K562 (cell line): ENCODE measurements around the gene ZSCAN25. TPM values are rescaled to one million over a fixed set of nuclear protein-coding genes. Genes with fewer than 3 reads are reported as not detected.
"Not testable (repeated sequence)": the region's sequence is repeated elsewhere in the genome, so short reads cannot be mapped to it uniquely, and the experiment has no call there.

Experiments used
- ATAC-seq: fragments of 200-7000 bp; cut with Tn5 transposase; 3 replicates; pipeline ENCODE4 v1.9.1; 2020; ENCODE audit warnings: moderate library complexity
- BruUV-seq: library from RNA; stranded (reverse); fragments of 400-500 nt; replicated peaks from 2 replicates; lab custom pipeline; 2021; lab: Mats Ljungman, UMichigan
- CTCF ChIA-PET: fragments of 300-600 bp; formaldehyde crosslinking; extraction: SDS; loops from one replicate; lab custom pipeline; 2021; ENCODE audit warnings: low intra/inter-chr PET ratio; lab: Yijun Ruan, JAX
- POLR2A ChIA-PET: fragments of 300-600, 350-650 bp; sonication (Branson Sonifier 250); formaldehyde crosslinking; extraction: SDS; loops from one replicate; lab custom pipeline; 2021; ENCODE audit warnings: antibody characterized with exemption, inconsistent platforms; lab: Yijun Ruan, JAX
- DNase-seq, 4 experiments: peaks; one replicate each; pipeline versions ENCODE4 v3.0.0 to v3.0.0-alpha.2; 2011 to 2018; ENCODE audit warnings: low spot score in 3 of 4, mixed read lengths in 3 of 4; ENCODE audit errors: extremely low read depth in 1 of 4
- FAIRE-seq: peaks from 2 replicates; lab custom pipeline; 2011; peaks lifted over from hg19 to GRCh38; lab: Jason Lieb, UNC
- H2AFZ ChIP-seq: 2 replicates; pipeline ENCODE4 v1.6.0; 2011; ENCODE audit warnings: low read depth, low read length, control low read depth, inconsistent platforms
- H3K27ac ChIP-seq: fragments of 200-600 bp; 3 replicates; pipeline ENCODE4 v1.8.0; 2011; ENCODE audit warnings: low read depth, mild to moderate bottlenecking, control low read depth, inconsistent platforms, low read length, moderate library complexity, mixed read lengths; ENCODE audit errors: extremely low read depth
- H3K27me3 ChIP-seq, 2 experiments: fragments of 300-600 bp in 1 of 2; 2 replicates in 1 of 2; 3 replicates in 1 of 2; pipeline versions ENCODE4 v1.6.0 to v1.8.0; 2011; ENCODE audit warnings: inconsistent platforms in 2 of 2, low read length in 2 of 2, mild to moderate bottlenecking in 1 of 2, mixed read lengths in 1 of 2, moderate library complexity in 1 of 2; ENCODE audit not compliant: control insufficient read depth in 2 of 2, insufficient read depth in 2 of 2
- H3K36me3 ChIP-seq: fragments of 300-600 bp; 3 replicates; pipeline ENCODE4 v1.8.0; 2011; ENCODE audit warnings: mild to moderate bottlenecking, low read length, inconsistent platforms; ENCODE audit not compliant: control insufficient read depth, insufficient read depth
- H3K4me1 ChIP-seq, 2 experiments: fragments of 200-600 bp in 1 of 2; replicated peaks in 1 of 2; 2 replicates in 1 of 2; 3 replicates in 1 of 2; pipeline versions ENCODE4 v1.5.1 to v1.8.0; 2011; ENCODE audit warnings: inconsistent platforms in 2 of 2, low read length in 2 of 2, mild to moderate bottlenecking in 1 of 2, mixed read lengths in 1 of 2, moderate library complexity in 1 of 2; ENCODE audit not compliant: control insufficient read depth in 2 of 2, insufficient read depth in 2 of 2
- H3K4me2 ChIP-seq: 2 replicates; pipeline ENCODE4 v1.6.1; 2011; ENCODE audit warnings: low read length, control low read depth, inconsistent platforms, mixed read lengths; ENCODE audit not compliant: insufficient read depth
- H3K4me3 ChIP-seq: fragments of 200-600 bp; sonication (generic), shearing (Covaris generic); 2 replicates; pipeline ENCODE4 v1.5.1; 2016; ENCODE audit warnings: control low read depth, inconsistent platforms
- H3K79me2 ChIP-seq: fragments of 200-600 bp; 3 replicates; pipeline ENCODE4 v1.8.0; 2011; ENCODE audit warnings: low read length, inconsistent platforms; ENCODE audit not compliant: control insufficient read depth, insufficient read depth
- H3K9ac ChIP-seq, 2 experiments: 2 replicates each; pipeline versions ENCODE4 v1.6.0 to v1.6.1; 2011; ENCODE audit warnings: low read depth in 2 of 2, low read length in 2 of 2, control low read depth in 1 of 2, inconsistent platforms in 1 of 2, mild to moderate bottlenecking in 1 of 2, mixed read lengths in 1 of 2; ENCODE audit not compliant: insufficient read depth in 1 of 2
- H3K9me1 ChIP-seq: one replicate; pipeline ENCODE4 v1.6.0; 2011; ENCODE audit warnings: inconsistent platforms, mild to moderate bottlenecking, low read length, moderate library complexity; ENCODE audit not compliant: control insufficient read depth, insufficient read depth
- H3K9me3 ChIP-seq: replicated peaks from 2 replicates; pipeline ENCODE4 v1.5.1; 2011; ENCODE audit warnings: low read depth, low read length, inconsistent platforms; ENCODE audit not compliant: control insufficient read depth, insufficient read depth
- H4K20me1 ChIP-seq: replicated peaks from 2 replicates; pipeline ENCODE4 v1.6.1; 2011; ENCODE audit warnings: low read length, inconsistent platforms, mixed read lengths; ENCODE audit not compliant: control insufficient read depth, insufficient read depth
- BCOR ChIP-seq: fragments of 450-650 bp; IDR thresholded peaks from 2 replicates; pipeline ENCODE4 v1.6.1; 2016
- MAFK ChIP-seq: IDR thresholded peaks from 2 replicates; pipeline ENCODE4 v1.6.1; 2011; ENCODE audit warnings: low read length, improper control_type of control experiment
- MCM2 ChIP-seq: fragments of 450-650 bp; IDR thresholded peaks from 2 replicates; pipeline ENCODE4 v1.6.1; 2017; ENCODE audit warnings: low read depth, mild to moderate bottlenecking
- SMAD1 ChIP-seq: fragments of 150-350 bp; IDR thresholded peaks from 2 replicates; pipeline ENCODE4 v1.6.1; 2014; ENCODE audit warnings: low read length, low read depth; ENCODE audit not compliant: partially characterized antibody
- ZNF584 ChIP-seq: fragments of 200-800 bp; sonication (Bioruptor generic); IDR thresholded peaks from 2 replicates; pipeline ENCODE4 v1.6.1; 2016; ENCODE audit warnings: low read depth, mild to moderate bottlenecking, missing genetic modification characterization, missing compliant biosample characterization
- WGBS: fragments of 100-300 bp; shearing (Covaris generic); methylation state at CpG from one replicate; pipeline ENCODE4 v1.1.6; 2016; ENCODE audit warnings: low coverage, mixed read lengths; ENCODE audit not compliant: insufficient coverage; ENCODE audit errors: missing lambda C conversion rate; 5-methylcytosine and 5-hydroxymethylcytosine counted together
- in situ Hi-C: fragments of 300-500 bp; cut with MboI; formaldehyde crosslinking; loops from 4 replicates; pipeline ENCODE4 v1.15.0; 2018; ENCODE audit warnings: inconsistent platforms, mixed read lengths
- intact Hi-C: fragments of 100-400 bp; cut with micrococcal nuclease; formaldehyde crosslinking; loops from 2 replicates; pipeline ENCODE4 v1.14.2; 2022
- polyA plus RNA-seq, 8 experiments: library from polyadenylated mRNA; depleted of rRNA in 4 of 8; stranded (reverse) in 5 of 8; unstranded in 3 of 8; fragments of >200 nt; fragmentation: Nextera tagmentation in 2 of 8; fragmentation: Illumina TruSeq in 1 of 8; extraction: Ambion mirVana in 2 of 8; extraction: Trizol in 1 of 8; gene quantifications; 2 replicates each; pipeline versions ENCODE4 v1.2.1 to v1.2.3, GENCODE V29; 2011 to 2014; ENCODE audit warnings: inconsistent platforms in 1 of 8, missing spikeins in 1 of 8
- total RNA-seq, 7 experiments: library from RNA; depleted of rRNA in 6 of 7; stranded (reverse); fragments of >200 nt in 6 of 7; fragmentation: Illumina TruSeq in 2 of 7; extraction: Trizol in 2 of 7; gene quantifications; 2 replicates each; pipeline versions ENCODE4 v1.2.1 to v1.2.3, GENCODE V29; 2011 to 2021; ENCODE audit warnings: low replicate concordance in 1 of 7
- TF ChIP-seq, protein P1 (sequence below), 2 experiments: fragments of 450-650 bp; IDR thresholded peaks; 2 replicates each; pipeline ENCODE4 v1.6.1; 2018; ENCODE audit warnings: mild to moderate bottlenecking in 2 of 2, low read depth in 1 of 2; ENCODE audit not compliant: partially characterized antibody in 2 of 2
- TF ChIP-seq, protein P2 (sequence below): fragments of 450-650 bp; IDR thresholded peaks from one replicate; pipeline ENCODE4 v1.6.1; 2018; ENCODE audit warnings: mild to moderate bottlenecking, moderate library complexity; ENCODE audit not compliant: partially characterized antibody

ZSCAN25 gene
- total and polyA plus RNA-seq, 9 of the 15 experiments (the other 6 are each of a cell fraction or from before 2014, with no cell fraction given): 0.94 to 18.4 (median 12.8) TPM

DNA sequence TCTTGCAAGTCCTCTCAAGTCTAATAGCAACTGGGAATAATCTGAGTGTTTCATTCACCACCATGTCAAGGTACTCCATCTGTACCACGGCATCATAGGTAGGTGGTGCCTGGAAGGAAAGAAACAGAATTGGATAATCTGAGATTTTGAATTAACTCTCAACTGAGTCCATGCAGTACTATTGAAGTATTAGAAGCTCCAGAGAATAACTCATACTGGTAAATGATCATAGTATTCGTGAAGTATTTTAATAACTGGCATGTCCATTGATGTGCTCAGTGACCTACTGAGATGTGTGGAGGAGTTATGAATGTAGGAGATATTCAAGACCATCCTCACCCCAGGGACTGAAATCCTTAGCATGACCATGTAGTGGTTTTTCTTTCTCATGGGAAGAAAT lies 35.9 kb downstream of the ZSCAN25 start:
- ATAC-seq (no peak), FAIRE-seq (no peak), DNase-seq (no peak)
- Histone ChIP-seq H3K36me3 (no peaks in the 10 kb centered on the region), H3K79me2 (no peaks in the 10 kb centered on the region), H3K9me3 (no peaks in the 10 kb centered on the region), H3K9me1 (no peaks in the 10 kb centered on the region), H3K4me2 (no peak overlapping the region), H2AFZ (no peak overlapping the region), H3K27ac (no peak overlapping the region), H4K20me1 (no peaks in the 10 kb centered on the region), H3K4me3 (no peak overlapping the region), H3K27me3 (no peaks in the 10 kb centered on the region), H3K4me1 (no peaks in the 10 kb centered on the region), H3K9ac (no peak overlapping the region)
- CTCF ChIA-PET: no interaction called here
- intact Hi-C loops (no loop called here), in situ Hi-C loops (no loop called here)
- POLR2A ChIA-PET: interaction anchor here (0.7 kb wide), 1 partner anchor 264 kb away, joined by 3 read pairs; no protein-coding TSS in a partner anchor
- BruUV-seq: no TSS peak
- TF ChIP-seq, protein P1, sequence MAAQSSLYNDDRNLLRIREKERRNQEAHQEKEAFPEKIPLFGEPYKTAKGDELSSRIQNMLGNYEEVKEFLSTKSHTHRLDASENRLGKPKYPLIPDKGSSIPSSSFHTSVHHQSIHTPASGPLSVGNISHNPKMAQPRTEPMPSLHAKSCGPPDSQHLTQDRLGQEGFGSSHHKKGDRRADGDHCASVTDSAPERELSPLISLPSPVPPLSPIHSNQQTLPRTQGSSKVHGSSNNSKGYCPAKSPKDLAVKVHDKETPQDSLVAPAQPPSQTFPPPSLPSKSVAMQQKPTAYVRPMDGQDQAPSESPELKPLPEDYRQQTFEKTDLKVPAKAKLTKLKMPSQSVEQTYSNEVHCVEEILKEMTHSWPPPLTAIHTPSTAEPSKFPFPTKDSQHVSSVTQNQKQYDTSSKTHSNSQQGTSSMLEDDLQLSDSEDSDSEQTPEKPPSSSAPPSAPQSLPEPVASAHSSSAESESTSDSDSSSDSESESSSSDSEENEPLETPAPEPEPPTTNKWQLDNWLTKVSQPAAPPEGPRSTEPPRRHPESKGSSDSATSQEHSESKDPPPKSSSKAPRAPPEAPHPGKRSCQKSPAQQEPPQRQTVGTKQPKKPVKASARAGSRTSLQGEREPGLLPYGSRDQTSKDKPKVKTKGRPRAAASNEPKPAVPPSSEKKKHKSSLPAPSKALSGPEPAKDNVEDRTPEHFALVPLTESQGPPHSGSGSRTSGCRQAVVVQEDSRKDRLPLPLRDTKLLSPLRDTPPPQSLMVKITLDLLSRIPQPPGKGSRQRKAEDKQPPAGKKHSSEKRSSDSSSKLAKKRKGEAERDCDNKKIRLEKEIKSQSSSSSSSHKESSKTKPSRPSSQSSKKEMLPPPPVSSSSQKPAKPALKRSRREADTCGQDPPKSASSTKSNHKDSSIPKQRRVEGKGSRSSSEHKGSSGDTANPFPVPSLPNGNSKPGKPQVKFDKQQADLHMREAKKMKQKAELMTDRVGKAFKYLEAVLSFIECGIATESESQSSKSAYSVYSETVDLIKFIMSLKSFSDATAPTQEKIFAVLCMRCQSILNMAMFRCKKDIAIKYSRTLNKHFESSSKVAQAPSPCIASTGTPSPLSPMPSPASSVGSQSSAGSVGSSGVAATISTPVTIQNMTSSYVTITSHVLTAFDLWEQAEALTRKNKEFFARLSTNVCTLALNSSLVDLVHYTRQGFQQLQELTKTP (IDR thresholded peaks at IDR 0.05; ENCODE audit: low read depth in 1 of 2, partially characterized antibody in 2 of 2): no peak
- TF ChIP-seq MAFK: no peak
- TF ChIP-seq BCOR: no peak
- TF ChIP-seq, protein P2, sequence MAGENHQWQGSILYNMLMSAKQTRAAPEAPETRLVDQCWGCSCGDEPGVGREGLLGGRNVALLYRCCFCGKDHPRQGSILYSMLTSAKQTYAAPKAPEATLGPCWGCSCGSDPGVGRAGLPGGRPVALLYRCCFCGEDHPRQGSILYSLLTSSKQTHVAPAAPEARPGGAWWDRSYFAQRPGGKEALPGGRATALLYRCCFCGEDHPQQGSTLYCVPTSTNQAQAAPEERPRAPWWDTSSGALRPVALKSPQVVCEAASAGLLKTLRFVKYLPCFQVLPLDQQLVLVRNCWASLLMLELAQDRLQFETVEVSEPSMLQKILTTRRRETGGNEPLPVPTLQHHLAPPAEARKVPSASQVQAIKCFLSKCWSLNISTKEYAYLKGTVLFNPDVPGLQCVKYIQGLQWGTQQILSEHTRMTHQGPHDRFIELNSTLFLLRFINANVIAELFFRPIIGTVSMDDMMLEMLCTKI: no peak
- no peak for TF ChIP-seq MCM2
- no peak for TF ChIP-seq ZNF584 (CRISPR knock-in tag)
- no peak for TF ChIP-seq SMAD1
- 41% methylated on average over 2 of the region's 2 CpGs for WGBS

DNA sequence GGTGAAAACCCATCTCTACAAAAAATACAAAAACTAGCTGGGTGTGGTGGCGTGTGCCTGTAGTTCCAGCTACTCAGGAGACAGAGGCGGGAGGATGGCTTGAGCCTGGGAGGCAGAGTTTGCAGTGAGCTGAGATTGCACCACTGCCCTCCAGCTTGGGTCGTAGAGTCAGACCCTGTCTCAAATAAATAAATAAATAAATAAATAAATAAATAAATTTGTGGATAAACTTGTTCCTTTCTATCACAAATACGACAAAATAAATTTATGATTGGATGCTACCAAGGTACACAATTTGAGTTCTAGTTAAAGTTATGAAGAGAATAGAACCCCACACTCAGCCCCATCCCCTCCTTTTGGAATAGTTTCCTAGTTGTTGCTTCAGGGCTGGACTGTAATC lies 36.5 kb downstream of the ZSCAN25 start:
- POLR2A ChIA-PET, H3K9me1 ChIP-seq, H3K27ac ChIP-seq, FAIRE-seq, intact Hi-C loops, H3K4me3 ChIP-seq, ATAC-seq, CTCF ChIA-PET, H3K4me1 ChIP-seq, H3K9me3 ChIP-seq, H3K27me3 ChIP-seq, H2AFZ ChIP-seq, in situ Hi-C loops, H4K20me1 ChIP-seq, H3K9ac ChIP-seq, H3K36me3 ChIP-seq, DNase-seq, BruUV-seq, H3K4me2 ChIP-seq, H3K79me2 ChIP-seq: not testable (repeated sequence)
- 68% methylated on average over 4 of the region's 4 CpGs for WGBS
